Measurements from ENCODE around the gene ANKRD12.
"Not testable (repeated sequence)": the region's sequence is repeated elsewhere in the genome, so short reads cannot be mapped to it uniquely, and the experiment has no call there.

The ANKRD12 gene

DNA sequence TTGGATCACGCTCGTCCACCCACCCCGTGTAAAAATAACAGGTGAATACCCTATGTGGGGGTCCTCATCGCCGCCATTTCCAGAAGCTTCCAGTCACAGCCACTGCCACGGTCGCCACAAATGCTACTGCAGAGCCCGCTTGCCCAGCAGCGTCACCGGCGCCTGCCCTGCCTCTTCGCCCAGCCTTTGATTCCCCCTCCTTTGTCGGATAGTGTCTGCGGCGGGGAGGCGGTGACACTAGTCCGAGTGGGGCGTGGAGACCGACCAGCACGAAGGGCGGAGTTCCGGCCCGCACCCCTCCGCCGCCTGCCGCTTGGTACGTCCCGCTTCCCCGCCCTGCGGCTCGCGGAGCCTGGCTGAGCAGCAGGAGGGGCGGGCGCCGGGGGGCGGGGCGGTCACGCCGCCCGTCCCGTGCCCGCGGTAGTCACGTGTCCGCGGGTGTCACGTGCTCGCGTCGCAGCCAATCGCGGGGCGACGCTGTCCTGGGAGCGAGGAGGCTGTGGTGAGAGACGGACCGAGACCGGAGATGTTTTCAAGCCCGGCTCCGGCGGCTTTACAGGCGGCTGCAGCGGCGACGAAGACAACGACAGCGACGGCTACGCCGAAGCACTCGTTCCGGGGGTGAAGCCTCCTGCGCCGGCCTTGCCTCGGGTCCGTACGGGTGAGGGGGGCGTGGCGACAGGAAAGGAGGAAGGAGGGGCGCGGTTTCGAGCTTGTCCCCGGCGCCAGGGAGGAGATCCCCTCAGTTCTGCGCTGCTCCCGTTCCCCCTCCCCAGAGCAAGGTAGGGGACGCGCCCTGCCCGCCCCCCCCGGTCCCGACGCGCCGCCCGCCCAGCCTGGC, at the start of gene ANKRD12:
ANKRD12 (plus strand) TSS at position 467 of the 841 bp plus-strand sequence. CDS start 45,652 bp downstream, outside the sequence.
- peak; percentile 75 for DNase-seq

DNA sequence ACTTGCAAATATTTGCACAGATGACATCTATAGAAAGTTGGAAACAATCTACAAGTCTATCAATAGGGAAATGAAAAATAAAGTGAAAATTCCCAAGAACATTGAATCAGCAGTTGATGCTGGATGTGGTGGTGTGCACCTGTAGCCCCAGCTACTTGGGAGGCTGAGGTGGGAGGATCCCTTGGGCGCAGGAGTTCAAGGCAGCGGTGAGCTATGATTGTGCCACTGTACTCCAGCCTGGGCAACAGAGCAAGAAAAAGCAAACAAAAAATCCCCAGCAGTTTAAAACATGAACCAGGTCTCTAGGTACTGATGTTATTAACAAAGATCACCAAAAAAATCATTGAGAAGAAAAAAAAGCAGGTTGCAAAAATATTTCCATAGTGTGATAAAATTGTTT, 49.4 kb upstream of the ANKRD12 start:
- no peak for DNase-seq

- DNase-seq, result no peak
Observed at GRCh38 chr18:9088252-9088651, 48.3 kb upstream of the ANKRD12 start.

GRCh38 chr18:9088727-9089126, 47.9 kb upstream of the ANKRD12 start:
- not testable (repeated sequence) for DNase-seq

DNA sequence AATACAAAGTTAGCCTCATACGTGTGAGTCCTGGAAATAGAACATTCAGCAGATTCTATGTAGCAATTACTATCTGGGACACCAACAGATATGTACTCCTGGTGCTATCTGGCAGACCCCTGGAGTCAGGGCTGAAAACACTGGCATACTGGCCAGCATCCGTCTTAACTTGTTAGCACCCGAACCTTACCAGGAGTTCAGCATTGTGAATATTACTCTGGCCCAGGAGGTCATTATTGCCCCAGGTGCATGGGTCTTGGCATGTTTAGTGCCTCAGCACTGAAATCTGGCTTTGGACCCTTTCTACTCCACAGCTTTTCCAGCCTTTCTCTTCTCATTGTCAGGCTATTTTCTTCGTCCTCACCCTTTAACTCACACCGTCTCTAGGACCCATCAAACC, 46.0 kb upstream of the ANKRD12 start:
- no peak for DNase-seq

- DNase-seq, result no peak
Observed at GRCh38 chr18:9091066-9091476, 45.5 kb upstream of the ANKRD12 start.

DNA sequence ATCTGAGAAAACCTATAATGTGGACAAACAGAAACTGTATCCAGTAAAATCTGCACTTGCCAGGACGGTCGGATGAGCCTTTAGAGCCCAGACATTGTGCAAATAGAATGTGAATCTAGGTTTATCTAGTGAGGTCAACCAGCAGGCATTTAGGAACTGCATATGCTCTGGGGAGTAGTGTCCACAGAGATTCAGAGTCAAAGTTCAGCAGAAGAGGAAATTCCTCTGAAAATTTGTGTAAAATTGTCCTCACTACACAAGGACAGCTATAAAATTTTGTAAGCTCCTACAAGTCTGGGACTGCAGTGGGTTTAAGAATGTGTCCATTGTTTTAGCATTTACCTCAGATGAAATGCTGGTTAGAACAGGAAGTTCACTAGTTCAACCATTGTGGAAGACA, 43.9 kb upstream of the ANKRD12 start:
- DNase-seq, result no peak

DNA sequence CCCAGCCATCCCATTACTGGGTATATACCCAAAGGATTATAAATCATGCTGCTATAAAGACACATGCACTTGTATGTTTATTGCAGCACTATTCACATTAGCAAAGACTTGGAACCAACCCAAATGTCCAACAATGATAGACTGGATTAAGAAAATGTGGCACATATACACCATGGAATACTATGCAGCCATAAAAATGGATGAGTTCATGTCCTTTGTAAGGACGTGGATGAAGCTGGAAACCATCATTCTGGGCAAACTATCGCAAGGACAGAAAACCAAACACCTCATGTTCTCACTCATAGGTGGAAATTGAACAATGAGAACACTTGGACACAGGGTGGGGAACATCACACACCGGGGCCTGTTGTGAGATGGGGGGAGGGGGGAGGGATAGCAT, 43.5 kb upstream of the ANKRD12 start:
- not testable (repeated sequence) for DNase-seq

DNA sequence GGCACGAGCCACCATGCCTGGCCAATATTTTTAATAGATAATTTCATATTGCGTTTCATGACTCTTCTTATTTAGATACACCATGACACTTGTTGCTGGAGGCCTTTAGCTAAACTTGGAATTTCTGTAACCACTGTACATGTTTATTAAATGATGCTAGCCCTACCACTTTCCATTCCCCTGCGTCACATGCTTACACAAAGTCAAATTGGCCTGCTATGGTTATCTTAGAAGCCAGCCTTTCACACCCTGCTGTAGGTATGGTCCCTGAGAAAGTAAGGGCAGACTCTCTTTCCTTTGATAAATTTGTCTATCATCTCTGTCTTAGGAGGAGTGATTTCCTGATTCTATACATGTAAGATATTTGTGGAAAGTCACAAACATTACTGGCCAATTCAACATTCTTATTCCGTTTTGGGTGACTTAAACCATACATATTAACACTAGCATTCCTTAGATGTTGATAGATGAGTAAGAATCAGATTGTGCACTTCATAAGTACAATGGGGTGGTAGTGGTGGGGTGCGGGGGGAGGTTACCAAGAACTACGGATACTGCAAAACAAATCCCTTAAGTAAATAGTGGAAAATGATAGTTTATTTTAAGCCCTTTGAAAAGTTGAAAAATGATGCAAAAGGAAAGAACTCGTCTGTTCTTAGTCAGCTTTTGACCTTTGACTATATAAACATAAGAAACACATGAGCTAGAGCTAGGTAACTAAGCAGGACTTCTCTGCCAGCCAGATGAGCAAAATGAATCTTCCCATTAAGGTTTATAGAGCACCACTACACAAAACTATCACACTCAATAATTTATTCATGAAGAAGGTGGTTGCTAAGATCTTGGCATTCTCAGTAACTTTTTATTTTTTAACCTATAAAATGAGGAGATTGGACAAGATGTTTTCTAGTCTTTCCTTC, 42.0 kb upstream of the ANKRD12 start:
- no peak for DNase-seq

DNA sequence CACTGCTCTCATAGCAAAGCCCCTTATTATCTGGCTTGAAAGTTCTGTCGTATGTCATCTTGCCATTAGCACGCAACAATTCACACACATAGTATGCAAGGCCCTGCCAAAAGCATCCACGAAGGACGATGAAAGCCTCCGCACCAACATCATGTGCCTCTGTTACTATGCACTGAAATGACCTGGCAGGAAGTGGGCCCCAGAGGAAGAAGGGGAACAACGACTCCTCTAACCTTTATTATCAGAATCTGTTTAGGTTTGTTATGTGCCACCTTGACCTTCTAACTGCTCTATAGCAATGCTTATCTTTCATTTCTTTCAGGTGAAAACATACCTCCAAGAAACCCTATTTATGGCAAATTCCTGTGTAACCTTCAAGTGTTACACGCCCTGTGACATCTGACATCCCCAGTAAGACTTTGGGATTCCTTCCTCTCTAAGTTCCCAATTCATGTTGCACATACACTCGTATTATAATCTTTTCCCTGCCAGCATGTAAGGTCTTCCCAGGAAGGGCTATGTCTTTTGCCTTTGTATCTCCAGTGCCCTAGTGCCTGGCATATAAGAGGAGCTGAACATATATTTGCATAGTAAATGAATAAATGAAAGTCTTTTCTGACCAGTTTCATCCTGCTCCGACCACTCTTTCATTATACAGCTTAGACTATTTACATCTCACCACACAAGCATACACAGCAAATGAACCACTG, 41.1 kb upstream of the ANKRD12 start:
- DNase-seq, result no peak

DNA sequence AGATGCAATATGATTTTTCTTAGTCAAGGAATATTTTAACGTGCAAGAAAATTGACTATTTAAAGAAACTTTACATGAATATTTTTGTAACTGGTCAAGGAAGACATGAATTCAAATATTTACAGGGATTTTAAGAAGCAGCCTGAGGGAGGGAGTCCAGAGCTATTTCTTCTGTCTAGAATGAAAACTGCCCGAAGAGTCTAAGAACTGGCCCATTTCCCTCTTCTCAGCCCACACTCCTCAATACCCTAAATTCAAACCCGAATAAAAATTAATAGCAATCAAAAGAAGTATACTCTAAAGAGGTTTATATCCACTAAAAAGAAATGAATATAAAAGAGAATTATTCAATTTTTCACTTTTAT, 40.6 kb upstream of the ANKRD12 start:
- no peak for DNase-seq

- no peak for DNase-seq
Observed at GRCh38 chr18:9096685-9097084, 39.9 kb upstream of the ANKRD12 start.

GRCh38 chr18:9097349-9097748, 39.2 kb upstream of the ANKRD12 start:
- DNase-seq, result no peak

DNA sequence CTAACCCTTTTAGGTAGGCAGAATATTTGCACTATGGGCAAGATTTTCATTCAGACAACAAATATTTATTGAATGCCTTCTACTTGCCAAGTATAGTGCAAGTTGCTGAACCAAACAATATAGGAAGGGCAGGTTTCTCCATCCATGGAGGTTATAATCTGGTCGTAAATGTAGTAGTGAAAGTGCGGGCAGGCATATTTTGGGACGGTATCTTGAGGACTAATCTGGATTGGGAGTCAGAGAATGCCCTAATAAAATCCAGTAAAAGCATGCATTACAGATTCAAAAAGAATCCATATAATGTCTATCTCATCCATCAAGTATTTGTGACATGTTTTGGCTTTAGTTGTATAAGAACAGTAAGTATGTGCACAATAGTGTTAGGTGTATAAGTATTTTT, 35.8 kb upstream of the ANKRD12 start:
- DNase-seq, result no peak

DNA sequence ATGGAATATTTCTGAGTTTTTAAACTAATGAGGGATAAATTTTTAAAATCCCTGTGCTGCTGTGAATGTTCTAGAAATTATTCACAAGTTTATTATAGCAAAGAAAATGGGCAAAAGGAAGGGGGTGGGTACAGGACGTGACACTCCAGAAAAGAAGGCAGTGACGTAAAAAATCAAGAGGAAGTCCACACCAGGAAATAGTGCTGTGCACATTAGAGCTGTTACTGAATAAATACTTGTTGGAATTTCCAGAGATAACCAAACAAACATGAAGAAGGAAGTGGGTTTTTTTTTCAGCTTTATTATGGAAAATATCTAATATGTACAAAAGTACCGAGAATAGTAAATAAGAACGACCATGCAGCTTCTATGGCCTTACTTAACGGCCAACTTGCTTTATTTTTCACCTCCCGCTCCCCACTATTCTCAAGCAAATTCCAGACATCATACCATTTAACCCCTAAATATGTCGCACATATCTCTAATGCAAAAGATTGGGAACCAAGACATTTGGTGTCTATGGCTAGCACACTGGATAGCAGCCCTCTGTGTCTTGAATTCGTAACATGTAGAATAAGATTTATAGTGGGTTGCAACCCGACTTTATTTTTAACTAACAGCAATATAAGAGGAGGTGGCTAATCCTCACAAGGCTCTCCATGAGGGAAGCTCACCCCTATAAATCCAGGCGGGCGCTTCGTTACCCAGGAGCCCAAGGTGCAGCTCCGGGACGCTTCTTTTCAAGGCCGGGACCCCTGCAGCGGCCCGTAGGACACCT, 34.7 kb upstream of the ANKRD12 start:
- DNase-seq, result no peak

GRCh38 chr18:9102508-9103375, 33.8 kb upstream of the ANKRD12 start, which contains the start of gene NDUFV2:
TSS of gene NDUFV2 (plus strand) at chr18:9102699. CDS start at chr18:9102744, 45 bp downstream.
- peak; percentile 83 for DNase-seq

DNA sequence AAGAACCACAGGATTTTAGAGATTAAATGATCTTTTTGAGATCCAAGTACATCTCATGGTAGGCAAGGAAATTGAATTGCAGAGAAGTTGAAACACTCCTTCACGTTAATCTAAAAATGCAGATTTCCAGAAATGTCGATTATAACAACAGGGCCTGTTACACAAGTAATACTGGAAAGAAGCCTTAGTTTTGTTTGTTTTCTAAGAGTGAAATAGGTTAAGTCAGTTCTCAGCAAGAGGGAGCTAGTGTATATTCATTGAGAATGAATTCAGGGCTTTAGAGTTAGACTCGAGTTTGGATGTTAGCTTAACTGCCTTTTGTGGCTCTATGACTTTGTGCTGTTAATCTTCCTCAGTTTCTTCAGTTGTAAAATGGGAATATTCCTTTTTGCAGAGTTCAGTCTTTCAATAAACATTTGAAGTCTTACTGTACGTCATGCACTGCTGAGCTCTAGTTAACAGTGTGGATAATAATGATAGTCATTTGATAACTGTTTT, 33.2 kb upstream of the ANKRD12 start:
- DNase-seq, result no peak

GRCh38 chr18:9104244-9104901, 32.2 kb upstream of the ANKRD12 start:
- no peak for DNase-seq

DNA sequence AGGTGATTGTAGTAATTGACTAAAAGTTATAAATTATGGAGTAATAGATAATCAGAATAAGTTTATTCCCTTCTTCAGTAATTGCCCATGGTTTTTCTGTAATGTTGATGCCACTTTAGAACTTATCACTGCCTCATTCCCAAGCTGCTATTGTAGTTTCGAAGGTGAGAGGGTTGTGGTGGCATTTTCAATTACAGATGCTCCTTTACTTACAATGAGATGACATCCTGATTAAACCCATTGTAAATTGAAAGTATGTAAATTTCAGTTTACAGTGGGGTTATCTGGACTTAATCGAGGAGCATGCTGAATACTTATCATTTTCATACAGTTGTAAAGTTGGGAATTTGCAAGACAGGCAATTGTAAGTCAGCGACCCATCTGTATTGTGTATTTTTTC, 31.2 kb upstream of the ANKRD12 start:
- DNase-seq, result no peak

- no peak for DNase-seq
Observed at GRCh38 chr18:9106094-9106493, 30.5 kb upstream of the ANKRD12 start.
